AG04450 (cell line): ENCODE measurements around the gene IFNL3. TPM values are rescaled to one million over a fixed set of nuclear protein-coding genes. Genes with fewer than 3 reads are reported as not detected.

ENCODE experiments used
- CTCF ChIA-PET: fragments of 300-600, 350-600 bp; formaldehyde crosslinking; extraction: SDS; loops from one replicate; lab custom pipeline; 2022; ENCODE audit warnings: antibody characterized with exemption, inconsistent platforms; lab: Charles Lee
- POLR2A ChIA-PET: fragments of 350-600 bp; formaldehyde crosslinking; extraction: SDS; loops from one replicate; lab custom pipeline; 2021; ENCODE audit warnings: antibody characterized with exemption, inconsistent platforms; lab: Yijun Ruan, JAX
- DNase-seq: peaks from one replicate; pipeline ENCODE4 v3.0.0-alpha.2; 2011; ENCODE audit warnings: low read depth, low spot score
- H3K27ac ChIP-seq: one replicate; pipeline ENCODE4 v1.5.1; 2012; ENCODE audit warnings: low read depth, low read length, control low read depth
- H3K27me3 ChIP-seq: one replicate; pipeline ENCODE4 v1.6.0; 2012; ENCODE audit warnings: low read length; ENCODE audit not compliant: control insufficient read depth, insufficient read depth
- H3K4me3 ChIP-seq: 2 replicates; pipeline ENCODE4 v1.5.1; 2011; ENCODE audit warnings: mild to moderate bottlenecking, low read depth, low read length, control low read depth
- H3K9me3 ChIP-seq: 2 replicates; pipeline ENCODE4 v1.5.1; 2012; ENCODE audit warnings: low read length; ENCODE audit not compliant: control insufficient read depth, insufficient read depth
- polyA plus RNA-seq: library from polyadenylated mRNA; depleted of rRNA; stranded (reverse); fragments of >200 nt; gene quantifications from 2 replicates; pipeline ENCODE4 v1.2.3, GENCODE V29; 2011
- TF ChIP-seq, protein P1 (sequence below): IDR thresholded peaks from 2 replicates; pipeline ENCODE4 v1.5.1; 2011; ENCODE audit warnings: low read depth, low read length, control low read depth, inconsistent platforms

The IFNL3 gene
- polyA plus RNA-seq, 1 experiment, result not detected

DNA sequence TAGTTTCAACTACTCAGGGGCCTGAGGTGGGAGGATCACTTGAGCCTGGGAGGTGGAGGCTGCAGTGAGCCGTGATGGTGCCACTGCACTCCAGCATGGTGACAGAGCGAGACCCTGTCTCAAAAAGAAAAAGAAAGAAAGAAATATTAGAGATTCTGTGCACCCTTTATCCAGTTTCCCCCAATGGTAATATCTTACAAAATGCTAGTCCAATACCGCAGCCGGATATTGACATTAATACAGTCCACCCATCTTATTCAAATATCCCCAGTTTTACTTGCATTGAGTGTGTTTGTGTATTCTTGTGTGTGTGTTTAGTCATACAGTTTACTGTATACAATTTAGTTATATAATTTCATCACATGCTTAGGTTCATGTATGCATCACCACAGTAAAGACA, 12.4 kb upstream of the IFNL3 start:
- DNase-seq, result no peak
- Histone ChIP-seq H3K27me3 (peaks cover 23% of the 10 kb centered on the region), H3K4me3 (no peak overlapping the region), H3K27ac (no peak overlapping the region), H3K9me3 (no peaks in the 10 kb centered on the region; the same call in 1 of the 2 replicates)
- POLR2A ChIA-PET, result no interaction called here
- TF ChIP-seq, protein P1, sequence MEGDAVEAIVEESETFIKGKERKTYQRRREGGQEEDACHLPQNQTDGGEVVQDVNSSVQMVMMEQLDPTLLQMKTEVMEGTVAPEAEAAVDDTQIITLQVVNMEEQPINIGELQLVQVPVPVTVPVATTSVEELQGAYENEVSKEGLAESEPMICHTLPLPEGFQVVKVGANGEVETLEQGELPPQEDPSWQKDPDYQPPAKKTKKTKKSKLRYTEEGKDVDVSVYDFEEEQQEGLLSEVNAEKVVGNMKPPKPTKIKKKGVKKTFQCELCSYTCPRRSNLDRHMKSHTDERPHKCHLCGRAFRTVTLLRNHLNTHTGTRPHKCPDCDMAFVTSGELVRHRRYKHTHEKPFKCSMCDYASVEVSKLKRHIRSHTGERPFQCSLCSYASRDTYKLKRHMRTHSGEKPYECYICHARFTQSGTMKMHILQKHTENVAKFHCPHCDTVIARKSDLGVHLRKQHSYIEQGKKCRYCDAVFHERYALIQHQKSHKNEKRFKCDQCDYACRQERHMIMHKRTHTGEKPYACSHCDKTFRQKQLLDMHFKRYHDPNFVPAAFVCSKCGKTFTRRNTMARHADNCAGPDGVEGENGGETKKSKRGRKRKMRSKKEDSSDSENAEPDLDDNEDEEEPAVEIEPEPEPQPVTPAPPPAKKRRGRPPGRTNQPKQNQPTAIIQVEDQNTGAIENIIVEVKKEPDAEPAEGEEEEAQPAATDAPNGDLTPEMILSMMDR, result no peak
- CTCF ChIA-PET, result no interaction called here

DNA sequence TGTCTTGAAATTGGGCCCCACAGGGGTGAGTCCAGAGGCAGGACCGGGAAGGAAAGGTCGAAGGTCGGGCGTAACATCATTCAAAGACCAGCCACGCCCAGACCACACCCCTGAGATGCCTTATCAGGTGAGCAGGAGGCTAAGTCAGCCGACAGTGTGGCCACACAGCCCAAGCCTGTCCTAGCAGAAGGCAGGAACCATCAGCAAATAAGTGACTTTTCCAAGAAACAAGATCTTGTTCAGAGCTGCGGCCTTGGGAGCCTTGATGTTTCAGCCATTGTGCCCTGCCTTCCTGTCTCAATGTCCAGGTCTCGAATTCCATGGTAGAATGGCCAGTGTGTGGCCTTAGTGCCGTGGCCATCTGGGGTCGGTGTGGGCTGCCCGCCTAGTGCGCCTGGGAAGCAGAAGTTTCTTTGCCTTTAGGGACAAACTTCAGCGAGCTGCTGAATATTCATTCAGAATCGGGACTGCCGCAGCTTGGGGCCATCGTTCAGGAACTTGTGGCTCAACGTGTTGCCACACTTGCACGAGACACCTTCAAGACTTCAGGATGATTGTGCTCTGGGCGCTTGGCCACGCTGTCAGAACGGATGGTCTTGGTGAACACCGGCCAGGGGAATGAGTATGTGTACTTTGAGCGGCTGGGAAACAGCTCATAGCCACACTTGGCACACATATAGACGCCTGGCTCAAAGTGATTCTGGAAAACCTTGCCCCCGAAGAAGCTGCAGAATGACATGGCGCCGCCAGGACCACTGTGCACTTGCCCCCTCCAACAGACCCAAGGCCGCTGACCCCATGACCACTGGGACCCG, 9.9 kb upstream of the IFNL3 start:
- no peak overlapping the region for H3K4me3 ChIP-seq
- TF ChIP-seq, protein P1, result no peak
- no peak for DNase-seq
- H3K27ac ChIP-seq, result no peak overlapping the region
- H3K9me3 ChIP-seq, result no peaks in the 10 kb centered on the region; the same call in 1 of the 2 replicates
- ChIA-PET POLR2A (interaction anchor here (0.6 kb wide), 1 partner anchor 25 kb away, joined by 7 read pairs; no protein-coding TSS in a partner anchor), CTCF (no interaction called here)
- H3K27me3 ChIP-seq, result peaks cover 26% of the 10 kb centered on the region

DNA sequence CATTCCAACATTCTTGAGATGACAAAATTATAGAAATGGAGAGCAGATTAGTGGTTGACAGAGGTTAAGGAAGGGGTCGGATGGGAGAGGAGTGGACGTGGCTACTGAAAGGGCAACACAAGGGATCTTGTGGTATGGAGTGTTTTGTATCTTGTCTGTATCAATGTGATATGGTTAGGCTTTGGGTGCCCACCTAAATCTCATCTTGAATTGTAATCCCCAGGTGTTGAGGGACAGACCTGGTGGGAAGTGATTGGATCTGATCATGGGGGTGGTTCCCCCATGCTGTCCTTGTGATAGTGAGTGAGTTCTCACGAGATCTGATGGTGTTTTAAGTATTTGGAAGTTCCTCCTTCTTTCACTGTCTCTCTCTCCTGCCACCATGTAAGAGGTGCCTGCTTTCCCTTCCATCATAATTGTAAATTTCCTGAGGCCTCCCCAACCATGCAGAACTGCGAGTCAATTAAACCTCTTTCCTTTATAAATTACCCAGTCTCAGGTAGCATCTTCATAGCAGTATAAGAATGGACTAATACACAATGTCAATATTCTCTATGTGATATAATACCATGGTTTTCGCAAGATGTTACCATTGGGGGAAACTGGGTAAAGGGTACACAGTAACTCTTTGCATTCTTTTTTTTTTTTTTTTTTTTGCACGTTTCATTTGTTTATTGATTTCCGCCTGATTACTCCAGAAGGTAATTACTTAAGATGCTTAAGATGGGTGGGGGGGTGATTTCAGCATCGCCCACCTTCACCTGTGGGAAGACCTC, 8.8 kb upstream of the IFNL3 start:
- no peak for DNase-seq
- no peaks in the 10 kb centered on the region; the same call in 1 of the 2 replicates for H3K9me3 ChIP-seq
- no peak overlapping the region for H3K27ac ChIP-seq
- ChIA-PET CTCF (no interaction called here), POLR2A (no interaction called here)
- H3K4me3 ChIP-seq, result no peak overlapping the region
- peaks cover 38% of the 10 kb centered on the region for H3K27me3 ChIP-seq
- TF ChIP-seq, protein P1, result no peak

GRCh38 chr19:39252458-39252857, 7.7 kb upstream of the IFNL3 start:
- TF ChIP-seq, protein P1, result no peak
- no peak for DNase-seq
- ChIA-PET POLR2A (no interaction called here), CTCF (no interaction called here)
- peaks cover 47% of the 10 kb centered on the region for H3K27me3 ChIP-seq
- H3K27ac ChIP-seq, result no peak overlapping the region
- H3K4me3 ChIP-seq, result no peak overlapping the region
- H3K9me3 ChIP-seq, result peaks cover 6% of the 10 kb centered on the region; the same call in 1 of the 2 replicates
